H9 (cell line): ENCODE data around the gene SWT1. TPM values are rescaled to one million over a fixed set of nuclear protein-coding genes. Genes with fewer than 3 reads are reported as not detected.

Experiments used
- DNase-seq: peaks from one replicate; pipeline ENCODE4 v3.0.0-alpha.2; 2017
- H2AFZ ChIP-seq: one replicate; pipeline ENCODE4 v1.6.1; 2013; ENCODE audit warnings: mild to moderate bottlenecking, low read length, control low read depth, moderate library complexity
- H2AK5ac ChIP-seq: 2 replicates; pipeline ENCODE4 v1.6.1; 2013; ENCODE audit warnings: low read length, control low read depth, mixed read lengths; ENCODE audit not compliant: insufficient read length
- H2BK120ac ChIP-seq: one replicate; pipeline ENCODE4 v1.6.1; 2013; ENCODE audit warnings: low read depth, mild to moderate bottlenecking, low read length, control low read depth, inconsistent platforms; ENCODE audit not compliant: poor library complexity, severe bottlenecking
- H2BK12ac ChIP-seq: 2 replicates; pipeline ENCODE4 v1.6.1; 2013; ENCODE audit warnings: low read length, control low read depth, mixed read lengths, low read depth; ENCODE audit not compliant: insufficient read length
- H2BK15ac ChIP-seq: 2 replicates; pipeline ENCODE4 v1.6.1; 2013; ENCODE audit warnings: low read depth, low read length, control low read depth
- H2BK20ac ChIP-seq: one replicate; pipeline ENCODE4 v1.6.1; 2013; ENCODE audit warnings: low read depth, mild to moderate bottlenecking, low read length, control low read depth, inconsistent platforms; ENCODE audit not compliant: poor library complexity, severe bottlenecking
- H2BK5ac ChIP-seq: 2 replicates; pipeline ENCODE4 v1.6.1; 2013; ENCODE audit warnings: low read length, control low read depth, mixed read lengths; ENCODE audit not compliant: insufficient read length
- H3K14ac ChIP-seq: 2 replicates; pipeline ENCODE4 v1.6.1; 2013; ENCODE audit warnings: low read length, control low read depth; ENCODE audit not compliant: insufficient read depth
- H3K18ac ChIP-seq: 2 replicates; pipeline ENCODE4 v1.6.1; 2013; ENCODE audit warnings: low read depth, mild to moderate bottlenecking, mixed read lengths, low read length, control low read depth; ENCODE audit not compliant: insufficient read length
- H3K23ac ChIP-seq: 2 replicates; pipeline ENCODE4 v1.6.1; 2013; ENCODE audit warnings: low read length, control low read depth, mixed read lengths, low read depth; ENCODE audit not compliant: insufficient read length
- H3K23me2 ChIP-seq: 2 replicates; pipeline ENCODE4 v1.6.1; 2013; ENCODE audit warnings: low read depth, mild to moderate bottlenecking, mixed read lengths, low read length, control low read depth; ENCODE audit not compliant: insufficient read length, poor library complexity, severe bottlenecking
- H3K27ac ChIP-seq: 2 replicates; pipeline ENCODE4 v1.5.1; 2013; ENCODE audit warnings: low read length, control low read depth, mixed read lengths, low read depth; ENCODE audit not compliant: insufficient read length
- H3K27me3 ChIP-seq: 2 replicates; pipeline ENCODE4 v1.6.1; 2013; ENCODE audit warnings: low read length, control low read depth, inconsistent platforms; ENCODE audit not compliant: insufficient read depth
- H3K4ac ChIP-seq: 2 replicates; pipeline ENCODE4 v1.6.1; 2013; ENCODE audit warnings: low read depth, mild to moderate bottlenecking, control low read depth, inconsistent platforms, low read length, moderate library complexity
- H3K4me1 ChIP-seq: 2 replicates; pipeline ENCODE4 v1.6.1; 2013; ENCODE audit warnings: low read length, control low read depth, inconsistent platforms; ENCODE audit not compliant: insufficient read depth
- H3K4me2 ChIP-seq: 2 replicates; pipeline ENCODE4 v1.6.1; 2013; ENCODE audit warnings: low read length, control low read depth, mixed read lengths; ENCODE audit not compliant: insufficient read length, insufficient read depth
- H3K56ac ChIP-seq: 2 replicates; pipeline ENCODE4 v1.6.1; 2013; ENCODE audit warnings: low read depth, mild to moderate bottlenecking, mixed read lengths, low read length, control low read depth; ENCODE audit not compliant: insufficient read length
- H3K79me1 ChIP-seq: 2 replicates; pipeline ENCODE4 v1.6.1; 2013; ENCODE audit warnings: low read depth, mild to moderate bottlenecking, moderate library complexity, low read length, control low read depth, inconsistent platforms; ENCODE audit not compliant: insufficient read depth, poor library complexity, severe bottlenecking
- H3K79me2 ChIP-seq: 2 replicates; pipeline ENCODE4 v1.6.1; 2013; ENCODE audit warnings: low read length, control low read depth, inconsistent platforms; ENCODE audit not compliant: insufficient read depth
- H3K9ac ChIP-seq: 2 replicates; pipeline ENCODE4 v1.6.1; 2013; ENCODE audit warnings: low read length, control low read depth, mixed read lengths; ENCODE audit not compliant: insufficient read length; ENCODE audit errors: extremely low read depth
- H3K9me3 ChIP-seq: one replicate; pipeline ENCODE4 v1.6.1; 2013; ENCODE audit warnings: low read depth, low read length, inconsistent platforms; ENCODE audit not compliant: control insufficient read depth
- H3T11ph ChIP-seq: one replicate; pipeline ENCODE4 v1.6.1; 2013; ENCODE audit warnings: mild to moderate bottlenecking, low read length, control low read depth, inconsistent platforms
- H4K20me1 ChIP-seq: one replicate; pipeline ENCODE4 v1.6.1; 2013; ENCODE audit not compliant: control insufficient read depth, insufficient read length, insufficient read depth
- H4K5ac ChIP-seq: 2 replicates; pipeline ENCODE4 v1.6.1; 2013; ENCODE audit warnings: low read depth, mild to moderate bottlenecking, mixed read lengths, low read length, control low read depth; ENCODE audit not compliant: insufficient read length
- H4K8ac ChIP-seq: replicated peaks from 2 replicates; pipeline ENCODE4 v1.6.1; 2013; ENCODE audit warnings: low read length, control low read depth, mixed read lengths, low read depth; ENCODE audit not compliant: insufficient read length
- H4K91ac ChIP-seq: 2 replicates; pipeline ENCODE4 v1.6.1; 2013; ENCODE audit warnings: low read depth, mild to moderate bottlenecking, moderate library complexity, mixed read lengths, low read length, control low read depth; ENCODE audit not compliant: insufficient read length
- H3K27ac Mint-ChIP-seq, 3 experiments: 2 replicates in 2 of 3; 3 replicates in 1 of 3; pipeline ENCODE4 v1.8.0; 2020 to 2021; ENCODE audit warnings: mixed read lengths in 3 of 3, mild to moderate bottlenecking in 1 of 3, moderate library complexity in 1 of 3
- H3K27me3 Mint-ChIP-seq: 2 replicates; pipeline ENCODE4 v1.8.0; 2021; ENCODE audit warnings: low read depth, mild to moderate bottlenecking, moderate library complexity, mixed read lengths
- H3K36me3 Mint-ChIP-seq, 3 experiments: 2 replicates in 2 of 3; 3 replicates in 1 of 3; pipeline ENCODE4 v1.8.0; 2020 to 2021; ENCODE audit warnings: low read depth in 3 of 3, mixed read lengths in 3 of 3; ENCODE audit not compliant: insufficient read depth in 1 of 3
- H3K4me1 Mint-ChIP-seq, 2 experiments: 2 replicates each; pipeline ENCODE4 v1.8.0; 2020; ENCODE audit warnings: mixed read lengths in 2 of 2
- H3K4me3 Mint-ChIP-seq, 2 experiments: 2 replicates in 1 of 2; 3 replicates in 1 of 2; pipeline ENCODE4 v1.8.0; 2020 to 2021; ENCODE audit warnings: mild to moderate bottlenecking in 2 of 2, mixed read lengths in 2 of 2, moderate library complexity in 1 of 2
- H3K9me3 Mint-ChIP-seq, 2 experiments: 2 replicates in 1 of 2; 3 replicates in 1 of 2; pipeline ENCODE4 v1.8.0; 2020; ENCODE audit warnings: mild to moderate bottlenecking in 2 of 2, mixed read lengths in 2 of 2, moderate library complexity in 1 of 2
- total RNA-seq: library from RNA; stranded (reverse); gene quantifications from 2 replicates; pipeline ENCODE4 v1.2.1, GENCODE V29; 2021
- TF ChIP-seq, protein P1 (sequence below): fragments of 200-600 bp; sonication (generic); conservative IDR thresholded peaks from 3 replicates; pipeline ENCODE4 v1.8.0; 2021; ENCODE audit warnings: antibody characterized with exemption, mild to moderate bottlenecking

Gene SWT1
- total RNA-seq, 1 experiment from 2014 or later, result 5.2 TPM

GRCh38 chr1:185279571-185279970 is 122.6 kb downstream of the SWT1 start:
- no peak overlapping the region for H2BK5ac ChIP-seq
- no peaks in the 10 kb centered on the region for H3K9me3 ChIP-seq
- DNase-seq, result no peak
- H3K27me3 Mint-ChIP-seq, result no peaks in the 10 kb centered on the region
- H3K9ac ChIP-seq, result no peak overlapping the region
- no peak overlapping the region for H3K4ac ChIP-seq
- H2AFZ ChIP-seq, result no peak overlapping the region
- H3K9me3 Mint-ChIP-seq, result no peaks in the 10 kb centered on the region
- H3K56ac ChIP-seq, result no peak overlapping the region
- H3K27ac ChIP-seq, result no peak overlapping the region
- TF ChIP-seq, protein P1, sequence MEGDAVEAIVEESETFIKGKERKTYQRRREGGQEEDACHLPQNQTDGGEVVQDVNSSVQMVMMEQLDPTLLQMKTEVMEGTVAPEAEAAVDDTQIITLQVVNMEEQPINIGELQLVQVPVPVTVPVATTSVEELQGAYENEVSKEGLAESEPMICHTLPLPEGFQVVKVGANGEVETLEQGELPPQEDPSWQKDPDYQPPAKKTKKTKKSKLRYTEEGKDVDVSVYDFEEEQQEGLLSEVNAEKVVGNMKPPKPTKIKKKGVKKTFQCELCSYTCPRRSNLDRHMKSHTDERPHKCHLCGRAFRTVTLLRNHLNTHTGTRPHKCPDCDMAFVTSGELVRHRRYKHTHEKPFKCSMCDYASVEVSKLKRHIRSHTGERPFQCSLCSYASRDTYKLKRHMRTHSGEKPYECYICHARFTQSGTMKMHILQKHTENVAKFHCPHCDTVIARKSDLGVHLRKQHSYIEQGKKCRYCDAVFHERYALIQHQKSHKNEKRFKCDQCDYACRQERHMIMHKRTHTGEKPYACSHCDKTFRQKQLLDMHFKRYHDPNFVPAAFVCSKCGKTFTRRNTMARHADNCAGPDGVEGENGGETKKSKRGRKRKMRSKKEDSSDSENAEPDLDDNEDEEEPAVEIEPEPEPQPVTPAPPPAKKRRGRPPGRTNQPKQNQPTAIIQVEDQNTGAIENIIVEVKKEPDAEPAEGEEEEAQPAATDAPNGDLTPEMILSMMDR, result no peak
- no peak overlapping the region for H2BK12ac ChIP-seq
- H4K5ac ChIP-seq, result no peak overlapping the region
- H3K4me2 ChIP-seq, result no peak overlapping the region
- H3K79me2 ChIP-seq, result no peaks in the 10 kb centered on the region
- H3K4me1 Mint-ChIP-seq, result no peaks in the 10 kb centered on the region
- H4K20me1 ChIP-seq, result no peaks in the 10 kb centered on the region
- no peaks in the 10 kb centered on the region for H3K79me1 ChIP-seq
- H3K36me3 Mint-ChIP-seq, result peaks cover 0 to 2% (median 1%) of the 10 kb centered on the region in 3 experiments; a peak in 2 of 7 replicates
- H3K23ac ChIP-seq, result no peak overlapping the region
- H4K91ac ChIP-seq, result no peak overlapping the region
- H3K27me3 ChIP-seq, result no peaks in the 10 kb centered on the region
- no peak overlapping the region for H2BK120ac ChIP-seq
- H3K4me3 Mint-ChIP-seq, result no peak overlapping the region
- H2BK20ac ChIP-seq, result no peak overlapping the region
- H4K8ac ChIP-seq, result no peak overlapping the region
- no peak overlapping the region for H3T11ph ChIP-seq
- no peaks in the 10 kb centered on the region for H3K23me2 ChIP-seq
- no peaks in the 10 kb centered on the region for H3K4me1 ChIP-seq
- no peak overlapping the region for H2AK5ac ChIP-seq
- H2BK15ac ChIP-seq, result no peak overlapping the region
- no peak overlapping the region for H3K14ac ChIP-seq
- H3K27ac Mint-ChIP-seq, result no peak overlapping the region
- H3K18ac ChIP-seq, result no peak overlapping the region
